Transverse colon (tissue), 3 donors: ENCODE measurements around the gene DNAJC12.

ENCODE experiments used
- EP300 ChIP-seq: sonication (generic); formaldehyde crosslinking; IDR thresholded peaks from one replicate; pipeline ENCODE4 v1.6.1; 2017; ENCODE audit warnings: antibody characterized with exemption, low read depth
- POLR2A ChIP-seq: fragments of 450-650 bp; IDR thresholded peaks from one replicate; pipeline ENCODE4 v1.6.1; 2016; ENCODE audit warnings: antibody characterized with exemption, mild to moderate bottlenecking, moderate library complexity
- TF ChIP-seq, protein P1 (sequence below), 5 experiments: fragments of 200-600 bp in 3 of 5; fragments of 450-650 bp in 2 of 5; sonication (generic) in 3 of 5; IDR thresholded peaks; 1 replicate in 2 of 5; 2 replicates in 3 of 5; pipeline ENCODE4 v1.5.1; 2016 to 2017; ENCODE audit warnings: antibody characterized with exemption in 5 of 5, inconsistent platforms in 3 of 5, mild to moderate bottlenecking in 2 of 5, moderate library complexity in 1 of 5

DNA sequence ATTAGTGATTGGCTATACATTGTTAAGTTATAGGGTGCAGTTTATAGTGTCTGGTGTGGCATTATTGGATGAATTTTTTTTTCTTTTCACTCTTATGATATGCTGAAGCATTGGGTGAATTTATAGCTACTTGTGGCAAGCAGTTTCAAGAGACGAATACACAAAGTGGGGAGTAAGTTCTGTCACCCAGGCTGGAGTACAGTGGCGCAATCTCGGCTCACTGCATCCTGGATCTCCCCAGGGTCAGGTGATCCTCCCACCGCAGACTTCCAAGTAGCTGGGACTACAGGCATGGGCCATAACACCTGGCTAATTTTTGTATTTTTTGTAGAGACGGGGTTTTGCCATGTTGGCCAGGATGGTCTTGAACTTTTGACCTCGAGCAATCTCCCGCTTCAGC is 40.1 kb upstream of the DNAJC12 start:
- no peak for TF ChIP-seq POLR2A
- TF ChIP-seq, protein P1, sequence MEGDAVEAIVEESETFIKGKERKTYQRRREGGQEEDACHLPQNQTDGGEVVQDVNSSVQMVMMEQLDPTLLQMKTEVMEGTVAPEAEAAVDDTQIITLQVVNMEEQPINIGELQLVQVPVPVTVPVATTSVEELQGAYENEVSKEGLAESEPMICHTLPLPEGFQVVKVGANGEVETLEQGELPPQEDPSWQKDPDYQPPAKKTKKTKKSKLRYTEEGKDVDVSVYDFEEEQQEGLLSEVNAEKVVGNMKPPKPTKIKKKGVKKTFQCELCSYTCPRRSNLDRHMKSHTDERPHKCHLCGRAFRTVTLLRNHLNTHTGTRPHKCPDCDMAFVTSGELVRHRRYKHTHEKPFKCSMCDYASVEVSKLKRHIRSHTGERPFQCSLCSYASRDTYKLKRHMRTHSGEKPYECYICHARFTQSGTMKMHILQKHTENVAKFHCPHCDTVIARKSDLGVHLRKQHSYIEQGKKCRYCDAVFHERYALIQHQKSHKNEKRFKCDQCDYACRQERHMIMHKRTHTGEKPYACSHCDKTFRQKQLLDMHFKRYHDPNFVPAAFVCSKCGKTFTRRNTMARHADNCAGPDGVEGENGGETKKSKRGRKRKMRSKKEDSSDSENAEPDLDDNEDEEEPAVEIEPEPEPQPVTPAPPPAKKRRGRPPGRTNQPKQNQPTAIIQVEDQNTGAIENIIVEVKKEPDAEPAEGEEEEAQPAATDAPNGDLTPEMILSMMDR (IDR thresholded peaks at IDR 0.05), result no peak
- TF ChIP-seq EP300, result no peak
